Esophagus muscularis mucosa (tissue), 4 donors: Measurements from ENCODE around the gene KLHL29. TPM values are rescaled to one million over a fixed set of nuclear protein-coding genes. Genes with fewer than 3 reads are reported as not detected.

Experiments
- DNase-seq: peaks from one replicate; pipeline ENCODE4 v3.0.0-alpha.2; 2017; ENCODE audit errors: extremely low spot score
- H3K27ac ChIP-seq, 4 donors: fragments of 200-600 bp; sonication (generic); replicated peaks in 1 of 4; 1 replicate in 3 of 4; 2 replicates in 1 of 4; pipeline ENCODE4 v1.5.1; 2016 to 2019; ENCODE audit warnings: mild to moderate bottlenecking in 1 of 4
- H3K27me3 ChIP-seq, 4 donors: fragments of 200-600 bp; sonication (generic); one replicate each; pipeline versions ENCODE4 v1.5.1 to v1.6.0; 2016 to 2019
- H3K36me3 ChIP-seq, 4 donors: fragments of 200-600 bp; sonication (generic); one replicate each; pipeline ENCODE4 v1.5.1; 2016 to 2019
- H3K4me1 ChIP-seq, 4 donors: fragments of 200-600 bp; sonication (generic); one replicate each; pipeline ENCODE4 v1.5.1; 2016 to 2019
- H3K4me3 ChIP-seq, 4 donors: fragments of 200-600 bp; sonication (generic); 1 replicate in 2 of 4; 2 replicates in 2 of 4; pipeline ENCODE4 v1.5.1; 2016 to 2019; ENCODE audit warnings: mild to moderate bottlenecking in 4 of 4, moderate library complexity in 1 of 4
- H3K9me3 ChIP-seq, 4 donors: fragments of 200-600 bp; sonication (generic); 1 replicate in 3 of 4; 2 replicates in 1 of 4; pipeline ENCODE4 v1.5.1; 2016 to 2019
- EP300 ChIP-seq: sonication (generic); formaldehyde crosslinking; IDR thresholded peaks from one replicate; pipeline ENCODE4 v1.6.1; 2017; ENCODE audit warnings: antibody characterized with exemption
- POLR2A ChIP-seq: fragments of 450-650 bp; IDR thresholded peaks from one replicate; pipeline ENCODE4 v1.6.1; 2017; ENCODE audit warnings: antibody characterized with exemption, moderate library complexity, mild to moderate bottlenecking, low read depth
- POLR2AphosphoS5 ChIP-seq, 2 donors: sonication (generic); formaldehyde crosslinking; IDR thresholded peaks; one replicate each; pipeline ENCODE4 v1.6.1; 2017; ENCODE audit warnings: antibody characterized with exemption in 2 of 2
- WGBS: methylation state at CpG from one replicate; pipeline ENCODE4 v1.1.5; 2018; 5-methylcytosine and 5-hydroxymethylcytosine counted together
- intact Hi-C: fragments of 100-400 bp; cut with DNase I; formaldehyde crosslinking; loops from one replicate; pipeline ENCODE4 v1.15.1; 2023
- total RNA-seq, 4 donors: library from RNA; depleted of rRNA; stranded (reverse); fragments of >200 nt; gene quantifications; one replicate each; pipeline versions ENCODE4 v1.1.0 to v1.2.1, GENCODE V29; 2016
- TF ChIP-seq, protein P1 (sequence below), 3 experiments: fragments of 200-600 bp in 2 of 3; fragments of 450-650 bp in 1 of 3; sonication (generic) in 2 of 3; IDR thresholded peaks; one replicate each; pipeline ENCODE4 v1.5.1; 2017 to 2019; ENCODE audit warnings: antibody characterized with exemption in 3 of 3, mild to moderate bottlenecking in 2 of 3, moderate library complexity in 1 of 3

Gene KLHL29
- total RNA-seq, 4 donors from 2014 or later: 22.0 to 26.1 (median 23.4) TPM

- TF ChIP-seq, protein P1, sequence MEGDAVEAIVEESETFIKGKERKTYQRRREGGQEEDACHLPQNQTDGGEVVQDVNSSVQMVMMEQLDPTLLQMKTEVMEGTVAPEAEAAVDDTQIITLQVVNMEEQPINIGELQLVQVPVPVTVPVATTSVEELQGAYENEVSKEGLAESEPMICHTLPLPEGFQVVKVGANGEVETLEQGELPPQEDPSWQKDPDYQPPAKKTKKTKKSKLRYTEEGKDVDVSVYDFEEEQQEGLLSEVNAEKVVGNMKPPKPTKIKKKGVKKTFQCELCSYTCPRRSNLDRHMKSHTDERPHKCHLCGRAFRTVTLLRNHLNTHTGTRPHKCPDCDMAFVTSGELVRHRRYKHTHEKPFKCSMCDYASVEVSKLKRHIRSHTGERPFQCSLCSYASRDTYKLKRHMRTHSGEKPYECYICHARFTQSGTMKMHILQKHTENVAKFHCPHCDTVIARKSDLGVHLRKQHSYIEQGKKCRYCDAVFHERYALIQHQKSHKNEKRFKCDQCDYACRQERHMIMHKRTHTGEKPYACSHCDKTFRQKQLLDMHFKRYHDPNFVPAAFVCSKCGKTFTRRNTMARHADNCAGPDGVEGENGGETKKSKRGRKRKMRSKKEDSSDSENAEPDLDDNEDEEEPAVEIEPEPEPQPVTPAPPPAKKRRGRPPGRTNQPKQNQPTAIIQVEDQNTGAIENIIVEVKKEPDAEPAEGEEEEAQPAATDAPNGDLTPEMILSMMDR (IDR thresholded peaks at IDR 0.05): no peak
- TF ChIP-seq POLR2A (no peak), POLR2AphosphoS5 (IDR thresholded peaks at IDR 0.05) (no peak), EP300 (no peak)
- intact Hi-C loops: no loop called here
- H3K27ac ChIP-seq: no peak overlapping the region
- no peaks in the 10 kb centered on the region for H3K9me3 ChIP-seq
- 84% methylated on average over 4 of the region's 4 CpGs for WGBS
- no peak for DNase-seq
- H3K4me3 ChIP-seq: no peak overlapping the region
- H3K36me3 ChIP-seq: no peaks in the 10 kb centered on the region
- peaks cover 0 to 24% (median 12%) of the 10 kb centered on the region in 4 donors for H3K4me1 ChIP-seq
- no peaks in the 10 kb centered on the region for H3K27me3 ChIP-seq
These were observed 12.5 kb downstream of the KLHL29 start for GRCh38 chr2:23397478-23397877.

DNA sequence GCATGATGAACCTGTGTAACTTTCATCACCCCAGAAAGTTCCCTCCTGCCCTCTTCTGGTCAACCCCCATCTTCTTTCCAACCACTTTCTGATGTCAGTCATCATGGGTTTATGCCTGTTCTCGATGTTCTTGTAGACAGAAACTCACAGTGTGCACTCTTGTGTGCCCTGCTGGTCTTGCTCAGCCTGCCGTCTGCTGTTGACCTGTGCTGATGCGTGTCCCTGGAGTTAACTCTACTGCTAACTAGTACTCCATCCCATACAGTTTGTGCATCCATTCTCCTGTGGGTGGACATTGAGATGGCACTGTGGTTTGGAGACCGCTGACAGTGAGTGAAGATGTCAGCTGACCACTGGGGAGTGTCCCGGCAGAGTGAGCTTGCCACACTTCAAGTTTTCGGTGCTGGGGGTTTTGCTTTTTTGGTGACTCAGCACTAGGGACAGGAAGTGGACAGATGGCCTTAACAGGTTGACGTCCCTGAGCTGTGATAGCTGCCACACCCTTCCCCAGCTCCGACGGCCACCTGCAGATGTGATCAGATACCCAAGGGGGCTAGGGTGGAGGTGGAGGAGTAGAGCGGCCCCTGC lies 14.8 kb downstream of the KLHL29 start:
- H3K27me3 ChIP-seq: no peaks in the 10 kb centered on the region
- intact Hi-C loops: no loop called here
- H3K9me3 ChIP-seq: no peaks in the 10 kb centered on the region
- DNase-seq: no peak
- H3K36me3 ChIP-seq: no peaks in the 10 kb centered on the region
- WGBS: 93% methylated on average over 10 of the region's 10 CpGs
- H3K27ac ChIP-seq: no peak overlapping the region
- TF ChIP-seq EP300: no peak
- no peak for TF ChIP-seq POLR2A
- no peak for TF ChIP-seq POLR2AphosphoS5 (IDR thresholded peaks at IDR 0.05)
- TF ChIP-seq, protein P1 (IDR thresholded peaks at IDR 0.05): no peak
- peaks cover 8 to 29% (median 25%) of the 10 kb centered on the region in 4 donors for H3K4me1 ChIP-seq
- H3K4me3 ChIP-seq: no peak overlapping the region

DNA sequence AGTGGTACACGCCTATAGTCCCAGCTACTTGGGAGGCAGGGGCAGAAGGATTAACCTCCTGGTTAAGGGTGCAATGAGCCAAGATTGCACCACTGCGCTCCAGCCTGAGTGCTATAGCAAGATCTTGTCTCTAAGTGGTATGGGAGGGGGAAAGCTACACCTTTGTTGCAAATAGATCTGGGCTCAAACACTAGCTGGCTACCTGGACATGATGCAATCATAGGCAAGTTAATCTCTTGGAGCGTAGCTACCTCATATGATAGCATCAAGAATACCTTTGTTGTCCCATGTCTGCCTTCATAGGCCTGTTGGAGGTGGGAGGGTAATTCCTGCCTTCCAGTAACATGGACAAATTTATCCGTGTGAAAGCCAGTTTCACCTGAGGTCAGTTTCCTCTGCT lies 15.7 kb downstream of the KLHL29 start:
- Histone ChIP-seq H3K27ac (no peak overlapping the region), H3K4me3 (no peak overlapping the region), H3K9me3 (no peaks in the 10 kb centered on the region), H3K36me3 (no peaks in the 10 kb centered on the region), H3K27me3 (no peaks in the 10 kb centered on the region), H3K4me1 (peaks cover 8 to 34% (median 29%) of the 10 kb centered on the region in 4 donors)
- no peak for DNase-seq
- TF ChIP-seq EP300: no peak
- TF ChIP-seq POLR2AphosphoS5 (IDR thresholded peaks at IDR 0.05): no peak
- TF ChIP-seq, protein P1 (IDR thresholded peaks at IDR 0.05): no peak
- no peak for TF ChIP-seq POLR2A
- WGBS: 88% methylated on average over 4 of the region's 4 CpGs
- intact Hi-C loops: no loop called here

DNA sequence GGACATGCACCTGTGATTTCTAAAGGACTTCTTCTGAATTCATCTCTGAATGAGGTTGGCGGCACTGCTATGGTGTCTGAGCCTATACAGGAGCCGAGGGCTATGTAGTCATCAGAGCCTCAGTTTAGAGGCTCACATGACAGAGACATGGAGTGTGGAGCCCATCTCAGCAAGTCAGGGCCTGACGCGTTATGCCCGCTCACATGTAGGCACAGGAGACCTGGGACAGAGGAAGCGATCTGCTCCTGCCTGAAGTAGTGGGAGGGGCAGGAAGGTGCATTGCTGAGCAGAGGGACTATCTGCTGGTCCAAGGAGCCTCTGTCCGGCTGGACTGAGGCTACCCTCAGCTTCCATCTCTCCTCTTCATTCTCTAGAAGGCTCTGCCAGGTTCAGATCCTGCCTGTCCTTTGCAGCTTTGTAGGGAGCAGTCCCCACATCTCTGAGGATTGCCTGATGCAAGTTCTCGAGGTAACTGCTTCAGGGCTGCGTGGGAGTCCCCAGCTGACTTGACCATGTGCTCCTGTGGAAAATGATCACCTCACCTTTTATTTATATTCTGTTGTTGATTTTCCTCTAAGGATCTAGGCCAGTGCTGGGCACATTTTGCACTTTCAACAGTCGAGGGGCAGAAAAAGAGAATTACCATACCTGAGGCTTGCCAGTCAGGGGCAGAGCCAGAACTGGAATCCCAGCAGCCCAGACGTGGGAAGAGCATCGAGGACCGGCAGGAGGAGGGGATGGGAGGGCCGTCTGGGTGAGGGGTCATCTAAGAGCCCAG lies 16.6 kb downstream of the KLHL29 start:
- Histone ChIP-seq H3K4me3 (no peak overlapping the region), H3K27me3 (no peaks in the 10 kb centered on the region), H3K36me3 (no peaks in the 10 kb centered on the region), H3K9me3 (no peaks in the 10 kb centered on the region), H3K4me1 (peaks cover 8 to 34% (median 29%) of the 10 kb centered on the region in 4 donors), H3K27ac (no peak overlapping the region)
- TF ChIP-seq POLR2A (no peak), POLR2AphosphoS5 (IDR thresholded peaks at IDR 0.05) (no peak), EP300 (no peak)
- TF ChIP-seq, protein P1 (IDR thresholded peaks at IDR 0.05): no peak
- no peak for DNase-seq
- 81% methylated on average over 10 of the region's 14 CpGs for WGBS
- intact Hi-C loops: no loop called here
